ENCODE results near the gene RBM20.

The RBM20 gene

DNA sequence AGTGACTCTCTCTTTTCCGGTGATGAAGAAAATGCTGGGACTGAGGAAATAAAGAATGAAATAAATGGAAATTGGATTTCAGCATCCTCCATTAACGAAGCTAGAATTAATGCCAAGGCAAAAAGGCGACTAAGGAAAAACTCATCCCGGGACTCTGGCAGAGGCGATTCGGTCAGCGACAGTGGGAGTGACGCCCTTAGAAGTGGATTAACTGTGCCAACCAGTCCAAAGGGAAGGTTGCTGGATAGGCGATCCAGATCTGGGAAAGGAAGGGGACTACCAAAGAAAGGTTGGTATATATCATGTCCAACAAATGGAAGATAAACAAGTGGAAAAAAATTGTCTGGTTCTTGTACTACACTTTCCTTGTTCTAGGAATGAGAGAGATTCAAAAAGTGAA, 237.1 kb downstream of the RBM20 start:
- no peak for DNase-seq

DNA sequence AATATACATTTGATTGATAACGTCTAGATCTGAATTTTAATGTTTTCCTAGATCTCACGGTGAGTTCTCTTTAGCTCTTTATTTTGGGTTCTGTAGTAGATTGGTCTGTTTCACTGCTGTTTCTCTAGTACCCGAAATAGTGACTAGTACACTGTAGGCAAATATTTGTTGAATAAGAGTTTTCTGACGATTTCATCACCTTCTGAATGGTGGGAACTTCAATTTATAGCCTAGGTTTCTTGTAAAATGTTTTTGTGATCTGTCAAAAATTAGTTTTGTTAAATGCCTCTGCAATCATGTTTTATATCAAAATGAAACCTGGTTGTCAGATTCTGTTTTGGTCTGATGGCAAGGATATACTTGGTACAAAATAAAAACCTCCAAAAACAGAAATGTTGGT, 237.8 kb downstream of the RBM20 start:
- DNase-seq, result no peak

DNA sequence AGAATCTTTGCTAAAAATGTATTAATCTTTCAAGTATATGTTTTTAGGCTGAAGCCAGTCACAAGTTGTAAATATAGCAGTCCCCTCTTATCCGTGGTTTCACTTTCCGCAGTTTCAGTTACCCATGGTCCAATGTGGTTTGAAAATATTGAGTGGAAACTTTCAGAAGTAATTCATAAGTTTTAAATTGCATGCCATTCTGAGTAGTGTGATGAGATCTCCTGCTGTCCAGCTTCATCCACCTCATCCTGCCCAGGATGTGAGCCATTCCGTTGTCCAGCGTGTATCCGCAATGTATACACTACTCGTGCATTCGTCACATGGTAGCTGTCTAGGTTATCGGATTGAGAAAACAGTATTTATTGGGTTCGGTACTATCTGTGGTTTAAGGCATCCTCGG, 239.8 kb downstream of the RBM20 start:
- DNase-seq, result no peak

- no peak for DNase-seq
Observed at GRCh38 chr10:110885932-110886674, 242.0 kb downstream of the RBM20 start.

- no peak for DNase-seq
Observed at GRCh38 chr10:110887560-110887959, 243.4 kb downstream of the RBM20 start.

All from NCI-H748 treated with DMSO at 0.1 percent for 48 hours (cell line).